ENCODE measurements around the gene NUP62.
A peak's percentile ranks its signal among the peaks of the same experiment; 100 is the strongest.

Gene NUP62

DNA sequence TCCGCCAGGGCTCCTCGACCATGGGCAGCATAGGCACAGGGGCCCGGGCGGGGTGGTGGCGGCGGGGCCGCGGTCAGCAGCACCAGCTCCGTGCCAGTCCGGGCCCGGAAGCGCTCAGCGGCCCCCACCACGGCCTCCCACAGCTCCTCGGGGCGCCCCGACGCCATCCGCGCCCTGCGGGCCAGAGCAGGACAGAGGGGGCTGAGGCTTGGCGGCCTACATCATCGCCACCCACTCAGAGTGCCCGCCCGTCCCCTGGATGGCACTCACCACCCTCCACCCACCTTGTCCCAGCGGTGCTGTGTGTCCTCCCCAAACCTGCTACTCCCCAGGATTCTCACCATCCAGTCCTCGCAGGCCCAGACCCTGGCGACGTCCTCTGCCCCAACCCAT lies 56.2 kb downstream of the NUP62 start:
- H3K27me3 ChIP-seq (replicated peaks; ENCODE audit: control insufficient read depth, insufficient read depth, low read length), result no peaks in the 10 kb centered on the region
- TF ChIP-seq, protein P1, sequence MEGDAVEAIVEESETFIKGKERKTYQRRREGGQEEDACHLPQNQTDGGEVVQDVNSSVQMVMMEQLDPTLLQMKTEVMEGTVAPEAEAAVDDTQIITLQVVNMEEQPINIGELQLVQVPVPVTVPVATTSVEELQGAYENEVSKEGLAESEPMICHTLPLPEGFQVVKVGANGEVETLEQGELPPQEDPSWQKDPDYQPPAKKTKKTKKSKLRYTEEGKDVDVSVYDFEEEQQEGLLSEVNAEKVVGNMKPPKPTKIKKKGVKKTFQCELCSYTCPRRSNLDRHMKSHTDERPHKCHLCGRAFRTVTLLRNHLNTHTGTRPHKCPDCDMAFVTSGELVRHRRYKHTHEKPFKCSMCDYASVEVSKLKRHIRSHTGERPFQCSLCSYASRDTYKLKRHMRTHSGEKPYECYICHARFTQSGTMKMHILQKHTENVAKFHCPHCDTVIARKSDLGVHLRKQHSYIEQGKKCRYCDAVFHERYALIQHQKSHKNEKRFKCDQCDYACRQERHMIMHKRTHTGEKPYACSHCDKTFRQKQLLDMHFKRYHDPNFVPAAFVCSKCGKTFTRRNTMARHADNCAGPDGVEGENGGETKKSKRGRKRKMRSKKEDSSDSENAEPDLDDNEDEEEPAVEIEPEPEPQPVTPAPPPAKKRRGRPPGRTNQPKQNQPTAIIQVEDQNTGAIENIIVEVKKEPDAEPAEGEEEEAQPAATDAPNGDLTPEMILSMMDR (IDR thresholded peaks at IDR 0.05; ENCODE audit: insufficient read depth, low read length, poor library complexity, severe bottlenecking), result no peak
- H3K4me3 ChIP-seq (replicated peaks; ENCODE audit: low read depth, low read length), result no peak overlapping the region
- no peak for DNase-seq (ENCODE audit: extremely low read depth, insufficient read length)
- peaks cover 4% of the 10 kb centered on the region for H3K36me3 ChIP-seq (ENCODE audit: control insufficient read depth, insufficient read depth, low read length)

DNA sequence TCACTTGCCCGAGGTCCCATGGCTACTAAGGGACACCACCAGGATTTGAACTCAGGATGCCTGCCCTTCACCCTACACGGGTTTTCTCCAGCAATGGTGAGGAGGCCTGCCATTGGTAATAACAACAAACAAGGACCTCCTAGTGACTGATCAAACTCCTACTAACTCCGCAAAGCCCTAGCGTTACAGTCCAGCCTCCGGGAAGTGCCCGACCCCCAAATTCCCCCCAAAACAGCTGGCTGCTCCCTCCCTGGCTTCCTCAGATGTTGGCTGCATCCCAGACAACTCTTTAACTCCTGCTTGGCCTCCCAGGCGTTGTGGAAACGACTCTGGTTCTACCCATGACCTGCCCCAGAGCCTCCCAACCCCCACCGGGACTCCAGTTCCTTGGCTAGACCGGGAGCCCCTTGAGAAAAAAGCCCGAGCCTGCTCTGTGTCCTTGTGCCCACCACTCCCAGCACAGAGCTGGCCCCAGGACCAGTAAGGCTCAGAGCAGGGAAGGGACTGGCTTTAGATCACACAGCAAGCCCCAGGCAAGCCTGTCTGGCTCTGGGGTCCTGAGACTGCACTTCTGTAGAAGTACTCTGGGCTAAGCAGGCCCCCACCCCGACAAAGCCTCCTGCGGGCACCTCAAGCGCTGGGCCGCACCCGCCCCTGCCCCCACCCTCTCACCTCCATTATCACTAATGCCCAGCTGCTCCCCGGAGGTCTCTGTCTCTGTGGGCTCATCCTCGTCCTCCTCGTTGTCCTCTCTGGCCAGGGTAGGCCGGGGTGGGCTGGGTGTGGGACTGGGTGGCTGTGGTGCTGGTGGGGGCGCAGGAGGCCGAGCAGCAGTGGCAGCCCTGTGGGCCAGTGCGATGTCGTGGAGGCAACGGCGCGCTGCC lies 56.8 kb downstream of the NUP62 start:
- TF ChIP-seq, protein P1 (IDR thresholded peaks at IDR 0.05; ENCODE audit: insufficient read depth, low read length, poor library complexity, severe bottlenecking), result no peak
- Histone ChIP-seq H3K27me3 (replicated peaks; ENCODE audit: control insufficient read depth, insufficient read depth, low read length) (no peaks in the 10 kb centered on the region), H3K36me3 (ENCODE audit: control insufficient read depth, insufficient read depth, low read length) (peaks cover 4% of the 10 kb centered on the region), H3K4me3 (replicated peaks; ENCODE audit: low read depth, low read length) (no peak overlapping the region)
- DNase-seq (ENCODE audit: extremely low read depth, insufficient read length), result no peak

- TF ChIP-seq, protein P1 (IDR thresholded peaks at IDR 0.05; ENCODE audit: insufficient read depth, low read length, poor library complexity, severe bottlenecking), result no peak
- peaks cover 4% of the 10 kb centered on the region for H3K36me3 ChIP-seq (ENCODE audit: control insufficient read depth, insufficient read depth, low read length)
- DNase-seq (ENCODE audit: extremely low read depth, insufficient read length), result no peak
- H3K27me3 ChIP-seq (replicated peaks; ENCODE audit: control insufficient read depth, insufficient read depth, low read length), result no peaks in the 10 kb centered on the region
- no peak overlapping the region for H3K4me3 ChIP-seq (replicated peaks; ENCODE audit: low read depth, low read length)
Observed at GRCh38 chr19:49871349-49871985, 57.8 kb downstream of the NUP62 start.

DNA sequence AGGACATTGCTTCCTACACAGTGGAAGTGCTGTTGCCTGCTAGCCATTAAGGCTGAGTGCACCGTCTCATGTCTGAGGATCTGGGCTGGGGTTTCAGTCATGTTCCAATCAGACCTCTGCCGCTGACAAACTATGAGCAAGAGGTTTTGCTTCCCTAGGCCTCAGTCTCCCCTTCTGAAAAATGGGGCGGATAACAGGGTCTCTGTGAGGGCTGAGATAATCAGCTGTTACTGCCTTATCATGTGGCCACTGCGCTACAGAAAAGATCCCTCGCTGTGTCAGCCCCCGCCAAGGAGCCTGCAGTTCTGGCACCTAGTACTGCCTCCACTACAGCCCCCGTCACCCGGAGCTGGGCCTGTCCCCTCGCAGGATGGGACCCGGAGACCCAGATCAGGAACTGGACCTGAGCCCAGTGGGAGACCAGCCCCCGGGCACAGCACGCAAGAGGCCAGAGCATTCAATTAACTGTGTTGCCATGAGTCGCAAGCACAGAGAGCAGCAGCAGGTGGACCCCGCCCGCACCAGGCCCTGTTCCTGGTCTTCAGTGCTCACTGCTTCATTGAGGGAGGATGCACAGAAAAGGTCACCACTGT lies 58.9 kb downstream of the NUP62 start:
- Histone ChIP-seq H3K27me3 (replicated peaks; ENCODE audit: control insufficient read depth, insufficient read depth, low read length) (no peaks in the 10 kb centered on the region), H3K36me3 (ENCODE audit: control insufficient read depth, insufficient read depth, low read length) (peaks cover 4% of the 10 kb centered on the region), H3K4me3 (replicated peaks; ENCODE audit: low read depth, low read length) (peak overlapping the region; percentile 64)
- DNase-seq (ENCODE audit: extremely low read depth, insufficient read length), result no peak
- TF ChIP-seq, protein P1 (IDR thresholded peaks at IDR 0.05; ENCODE audit: insufficient read depth, low read length, poor library complexity, severe bottlenecking), result no peak

DNA sequence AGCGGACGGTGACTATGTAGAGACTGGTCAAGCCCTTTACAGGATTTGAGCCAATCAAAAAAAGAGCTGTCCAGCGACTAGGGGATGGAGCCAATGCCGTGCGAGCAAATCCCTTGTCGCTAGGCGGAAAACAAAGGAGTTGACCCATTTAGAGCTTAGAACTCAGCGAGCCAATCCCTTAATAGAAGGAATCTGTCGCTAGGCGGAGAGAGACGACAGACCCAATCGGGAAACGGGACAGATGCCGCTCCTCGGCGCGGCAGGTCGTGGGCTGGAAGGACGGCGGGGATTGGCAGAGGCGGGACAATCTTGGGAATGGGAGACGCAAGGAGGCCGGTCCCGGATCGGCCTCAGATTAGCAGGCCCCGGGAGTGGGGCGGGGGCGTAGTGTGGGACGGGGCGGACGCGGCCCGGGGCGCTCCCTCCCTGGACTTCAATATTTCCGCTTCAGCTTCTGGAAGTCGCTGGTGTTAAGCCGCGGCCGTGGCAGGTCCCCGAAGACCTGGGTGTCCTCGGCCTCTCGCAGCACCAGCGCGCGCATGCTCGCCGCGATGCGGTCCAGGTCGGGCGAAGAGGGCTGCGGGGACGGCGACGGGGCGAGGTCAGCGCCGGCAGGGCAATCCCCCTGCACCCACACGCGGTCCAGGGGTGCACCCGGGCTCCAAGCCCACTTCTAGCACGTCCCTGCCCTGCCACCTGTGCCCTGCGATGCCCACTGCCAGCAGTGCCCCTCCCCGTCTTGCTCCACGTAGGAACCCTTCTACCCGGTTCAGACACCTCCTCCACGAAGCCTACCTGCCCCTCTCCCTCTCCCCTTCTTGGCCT lies 59.6 kb downstream of the NUP62 start:
- Histone ChIP-seq H3K4me3 (replicated peaks; ENCODE audit: low read depth, low read length) (peak overlapping the region; percentile 64), H3K27me3 (replicated peaks; ENCODE audit: control insufficient read depth, insufficient read depth, low read length) (no peaks in the 10 kb centered on the region), H3K36me3 (ENCODE audit: control insufficient read depth, insufficient read depth, low read length) (peaks cover 8% of the 10 kb centered on the region)
- peak; percentile 95 for DNase-seq (ENCODE audit: extremely low read depth, insufficient read length)
- TF ChIP-seq, protein P1 (IDR thresholded peaks at IDR 0.05; ENCODE audit: insufficient read depth, low read length, poor library complexity, severe bottlenecking), result no peak
